ENCODE measurements around the gene AFF1.

- peak in 1 of 4 experiments; percentile 26 for TF ChIP-seq CTCF (IDR thresholded peaks at IDR 0.05)
- TF ChIP-seq POLR2A (IDR thresholded peaks at IDR 0.05), result peak; percentile 50 to 69
- peak in 1 of 4 donors; percentile 70 for TF ChIP-seq POLR2AphosphoS5 (IDR thresholded peaks at IDR 0.05)
Observed at GRCh38 chr4:86934147-86934770, 552 bp upstream of the AFF1 start.
